ENCODE data around the gene TMEM63C. TPM values are rescaled to one million over a fixed set of nuclear protein-coding genes. Genes with fewer than 3 reads are reported as not detected.

Gene TMEM63C
- total RNA-seq, 3 donors from 2014 or later, result 21.2 to 40.8 (median 34.9) TPM

DNA sequence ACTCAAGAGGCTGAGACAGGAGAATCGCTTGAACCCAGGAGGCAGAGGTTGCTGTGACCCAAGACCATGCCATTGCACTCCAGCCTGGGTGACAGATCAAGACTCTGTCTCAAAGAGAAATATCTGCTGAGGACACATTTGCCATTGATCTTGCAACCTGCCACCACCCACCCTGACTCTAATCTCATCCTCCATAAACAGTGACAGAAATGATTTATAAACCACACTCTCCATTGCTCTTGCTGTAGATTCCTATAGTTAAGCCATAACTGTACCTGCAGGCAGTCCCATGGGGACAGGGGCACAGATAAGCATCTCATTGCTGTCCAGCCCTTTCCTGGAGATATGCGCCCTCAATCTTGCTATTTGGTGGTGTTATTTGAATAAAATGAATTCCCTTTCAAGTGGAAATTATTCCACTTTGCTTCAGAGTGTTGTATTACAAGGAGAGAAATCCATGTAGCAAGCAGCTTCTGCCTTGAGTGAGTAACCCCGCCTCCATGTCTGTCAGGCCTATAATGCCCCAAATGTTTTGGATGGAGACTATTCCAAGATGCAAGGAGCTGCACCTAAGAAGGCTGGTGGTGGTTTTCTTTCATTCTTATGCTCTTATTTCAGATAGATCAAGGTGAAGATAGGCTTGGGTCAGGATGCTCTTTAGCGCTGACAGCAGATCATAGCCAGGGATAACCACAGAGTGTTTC is 37.0 kb upstream of the TMEM63C start:
- Histone ChIP-seq H3K4me1 (ENCODE audit: low read depth) (peaks cover 5% of the 10 kb centered on the region), H3K9me3 (no peaks in the 10 kb centered on the region), H3K36me3 (ENCODE audit: low read depth) (no peaks in the 10 kb centered on the region), H3K4me3 (no peak overlapping the region)
- intact Hi-C loops (cut with DNase I, micrococcal nuclease), result no loop called here
- no peak for ATAC-seq
- TF ChIP-seq, protein P1, sequence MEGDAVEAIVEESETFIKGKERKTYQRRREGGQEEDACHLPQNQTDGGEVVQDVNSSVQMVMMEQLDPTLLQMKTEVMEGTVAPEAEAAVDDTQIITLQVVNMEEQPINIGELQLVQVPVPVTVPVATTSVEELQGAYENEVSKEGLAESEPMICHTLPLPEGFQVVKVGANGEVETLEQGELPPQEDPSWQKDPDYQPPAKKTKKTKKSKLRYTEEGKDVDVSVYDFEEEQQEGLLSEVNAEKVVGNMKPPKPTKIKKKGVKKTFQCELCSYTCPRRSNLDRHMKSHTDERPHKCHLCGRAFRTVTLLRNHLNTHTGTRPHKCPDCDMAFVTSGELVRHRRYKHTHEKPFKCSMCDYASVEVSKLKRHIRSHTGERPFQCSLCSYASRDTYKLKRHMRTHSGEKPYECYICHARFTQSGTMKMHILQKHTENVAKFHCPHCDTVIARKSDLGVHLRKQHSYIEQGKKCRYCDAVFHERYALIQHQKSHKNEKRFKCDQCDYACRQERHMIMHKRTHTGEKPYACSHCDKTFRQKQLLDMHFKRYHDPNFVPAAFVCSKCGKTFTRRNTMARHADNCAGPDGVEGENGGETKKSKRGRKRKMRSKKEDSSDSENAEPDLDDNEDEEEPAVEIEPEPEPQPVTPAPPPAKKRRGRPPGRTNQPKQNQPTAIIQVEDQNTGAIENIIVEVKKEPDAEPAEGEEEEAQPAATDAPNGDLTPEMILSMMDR (IDR thresholded peaks at IDR 0.05), result no peak
- DNase-seq, result no peak

- intact Hi-C loops (cut with DNase I, micrococcal nuclease), result no loop called here
- DNase-seq (no peak), ATAC-seq (no peak)
- Histone ChIP-seq H3K9me3 (no peaks in the 10 kb centered on the region), H3K4me1 (ENCODE audit: low read depth) (peaks cover 5% of the 10 kb centered on the region), H3K4me3 (no peak overlapping the region), H3K36me3 (ENCODE audit: low read depth) (no peaks in the 10 kb centered on the region)
- TF ChIP-seq, protein P1 (IDR thresholded peaks at IDR 0.05), result no peak
Observed at GRCh38 chr14:77145975-77146740, 35.4 kb upstream of the TMEM63C start.

- Histone ChIP-seq H3K4me1 (ENCODE audit: low read depth) (no peaks in the 10 kb centered on the region), H3K4me3 (no peak overlapping the region), H3K9me3 (no peaks in the 10 kb centered on the region), H3K36me3 (ENCODE audit: low read depth) (no peaks in the 10 kb centered on the region)
- intact Hi-C loops (cut with DNase I, micrococcal nuclease), result no loop called here
- DNase-seq, result no peak
- TF ChIP-seq, protein P1 (IDR thresholded peaks at IDR 0.05), result no peak
- no peak for ATAC-seq
Observed at GRCh38 chr14:77148510-77149231, 32.9 kb upstream of the TMEM63C start.

DNA sequence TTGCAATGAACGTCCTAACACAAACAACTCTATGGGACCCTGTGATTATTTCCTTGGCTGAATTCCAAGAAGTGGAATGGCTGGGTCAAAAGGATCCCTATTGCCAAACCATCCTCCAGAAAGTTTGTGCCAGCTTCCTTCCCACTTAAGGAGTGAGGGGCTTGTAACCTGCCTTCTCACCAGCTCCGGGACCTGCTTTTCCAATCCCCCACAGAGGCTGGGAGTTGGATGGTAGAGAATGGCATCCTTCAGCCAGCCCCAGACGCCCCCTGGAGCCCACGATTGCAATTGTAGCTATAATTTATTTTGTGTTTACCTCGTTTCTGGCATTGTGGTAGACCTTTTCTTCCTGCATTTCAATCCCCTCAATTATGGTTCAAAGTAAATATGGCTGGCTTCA is 30.4 kb upstream of the TMEM63C start:
- intact Hi-C loops (cut with DNase I, micrococcal nuclease), result loop anchor here (10.0 kb wide), 2 partner anchors 64 to 164 kb away; no protein-coding TSS in a partner anchor
- DNase-seq (no peak), ATAC-seq (no peak)

More for the DNA sequence above, 30.4 kb upstream of the TMEM63C start:
- TF ChIP-seq, protein P1 (IDR thresholded peaks at IDR 0.05), result no peak
- Histone ChIP-seq H3K9me3 (no peaks in the 10 kb centered on the region), H3K4me3 (no peak overlapping the region), H3K4me1 (ENCODE audit: low read depth) (no peaks in the 10 kb centered on the region), H3K36me3 (ENCODE audit: low read depth) (no peaks in the 10 kb centered on the region)

All from mucosa of descending colon (tissue), 3 donors.